Measurements from ENCODE around the gene ERC2. TPM values are rescaled to one million over a fixed set of nuclear protein-coding genes. Genes with fewer than 3 reads are reported as not detected.
"Not testable (repeated sequence)": the region's sequence is repeated elsewhere in the genome, so short reads cannot be mapped to it uniquely, and the experiment has no call there.

The ERC2 gene
- total and polyA plus RNA-seq, 9 donors: 0.52 to 2.0 (median 0.82) TPM

DNA sequence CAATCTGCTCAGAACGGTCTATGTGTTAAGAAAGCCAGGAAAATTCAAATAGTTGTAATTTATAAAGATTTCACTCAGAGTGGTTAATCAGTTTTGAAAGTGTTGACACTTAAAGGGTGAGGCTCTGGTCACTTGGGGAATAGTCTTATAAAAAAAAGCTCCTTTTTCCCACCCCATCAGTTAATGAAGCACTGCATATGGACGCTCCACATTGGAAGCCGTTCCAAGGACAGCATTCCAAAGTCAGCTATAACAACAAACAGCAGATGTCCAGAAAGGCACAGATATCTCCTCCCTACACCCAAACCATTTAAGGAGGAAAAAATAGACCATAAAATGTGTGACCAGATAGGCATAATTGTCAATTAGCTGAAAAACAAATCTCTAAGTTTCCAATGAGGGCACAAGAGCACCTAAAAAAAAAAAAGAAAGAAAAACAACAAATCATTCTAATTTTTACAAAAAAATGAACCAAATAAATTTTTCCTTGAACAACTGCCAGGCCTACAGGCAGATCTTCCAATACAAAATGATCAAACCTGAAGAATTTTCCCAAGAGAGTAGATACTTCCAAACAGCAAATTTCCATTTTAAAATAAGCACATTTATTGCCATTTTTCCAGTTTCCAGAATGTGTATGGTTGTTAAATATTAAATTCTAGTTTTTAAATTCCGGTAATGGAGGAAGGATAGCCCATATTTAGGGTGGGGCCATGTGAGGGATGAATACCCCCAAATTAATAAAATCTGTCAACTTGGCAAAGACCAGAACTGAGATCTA lies 198.3 kb downstream of the ERC2 start:
- peak; percentile 97 for DNase-seq
- no CpG with 5 or more reads among the region's 4 CpGs for WGBS (ENCODE audit: insufficient coverage)

GRCh38 chr3:56268616-56269383 lies 199.5 kb downstream of the ERC2 start:
- Histone ChIP-seq H3K27me3 (ENCODE audit: control insufficient read depth, insufficient read depth, low read length) (no peaks in the 10 kb centered on the region), H3K9me3 (replicated peaks; ENCODE audit: control insufficient read depth, low read depth, low read length) (peaks cover 2% of the 10 kb centered on the region), H3K27ac (ENCODE audit: low read length) (no peak overlapping the region), H3K4me3 (ENCODE audit: low read length) (no peak overlapping the region), H3K36me3 (ENCODE audit: control insufficient read depth, insufficient read depth, low read length) (no peaks in the 10 kb centered on the region), H3K4me1 (ENCODE audit: control insufficient read depth, insufficient read depth, low read length) (no peaks in the 10 kb centered on the region)
- peak; percentile 72 for DNase-seq
- WGBS (ENCODE audit: insufficient coverage): no CpG with 5 or more reads among the region's 4 CpGs

More for the DNA sequence above, 198.3 kb downstream of the ERC2 start:
- no peaks in the 10 kb centered on the region for H3K27me3 ChIP-seq (ENCODE audit: control insufficient read depth, insufficient read depth, low read length)
- no peaks in the 10 kb centered on the region for H3K4me1 ChIP-seq (ENCODE audit: control insufficient read depth, insufficient read depth, low read length)
- H3K9me3 ChIP-seq (replicated peaks; ENCODE audit: control insufficient read depth, low read depth, low read length): peaks cover 2% of the 10 kb centered on the region
- H3K27ac ChIP-seq (ENCODE audit: low read length): peak overlapping the region; percentile 7
- H3K4me3 ChIP-seq (ENCODE audit: low read length): no peak overlapping the region
- no peaks in the 10 kb centered on the region for H3K36me3 ChIP-seq (ENCODE audit: control insufficient read depth, insufficient read depth, low read length)

DNA sequence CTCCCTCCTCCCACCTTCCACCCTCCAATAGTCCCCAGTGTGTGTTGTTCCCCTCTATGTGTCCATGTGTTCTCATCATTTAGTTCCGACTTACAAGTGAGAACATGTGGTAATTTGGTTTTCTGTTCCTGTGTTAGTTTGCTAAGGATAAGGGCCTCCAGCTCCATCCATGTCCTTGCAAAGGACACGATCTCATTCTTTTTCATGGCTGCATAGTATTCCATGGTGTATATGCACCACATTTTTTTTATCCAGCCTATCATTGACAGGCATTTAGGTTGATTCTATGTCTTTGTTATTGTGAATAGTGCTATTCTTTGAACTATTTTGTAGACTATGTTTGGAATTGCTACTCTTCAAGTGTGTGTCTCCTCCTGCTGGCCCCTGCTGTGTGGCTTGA lies 206.4 kb downstream of the ERC2 start:
- not testable (repeated sequence) for H3K4me3 ChIP-seq (ENCODE audit: low read length); DNase-seq; H3K4me1 ChIP-seq (ENCODE audit: control insufficient read depth, insufficient read depth, low read length); H3K27ac ChIP-seq (ENCODE audit: low read length); H3K27me3 ChIP-seq (ENCODE audit: control insufficient read depth, insufficient read depth, low read length); H3K9me3 ChIP-seq (replicated peaks; ENCODE audit: control insufficient read depth, low read depth, low read length); H3K36me3 ChIP-seq (ENCODE audit: control insufficient read depth, insufficient read depth, low read length)
- no CpG with 5 or more reads among the region's 2 CpGs for WGBS (ENCODE audit: insufficient coverage)

GRCh38 chr3:56260262-56260661 lies 208.0 kb downstream of the ERC2 start:
- H3K27me3 ChIP-seq (ENCODE audit: control insufficient read depth, insufficient read depth, low read length): no peaks in the 10 kb centered on the region
- peak; percentile 30 for DNase-seq
- no peak overlapping the region for H3K4me3 ChIP-seq (ENCODE audit: low read length)
- WGBS (ENCODE audit: insufficient coverage): 46% methylated on average over 5 of the region's 5 CpGs
- H3K9me3 ChIP-seq (replicated peaks; ENCODE audit: control insufficient read depth, low read depth, low read length): peaks cover 5% of the 10 kb centered on the region
- peaks cover 4% of the 10 kb centered on the region for H3K4me1 ChIP-seq (ENCODE audit: control insufficient read depth, insufficient read depth, low read length)
- no peaks in the 10 kb centered on the region for H3K36me3 ChIP-seq (ENCODE audit: control insufficient read depth, insufficient read depth, low read length)
- H3K27ac ChIP-seq (ENCODE audit: low read length): no peak overlapping the region

GRCh38 chr3:56257826-56258225 lies 210.4 kb downstream of the ERC2 start:
- DNase-seq: no peak
- H3K27me3 ChIP-seq (ENCODE audit: control insufficient read depth, insufficient read depth, low read length): no peaks in the 10 kb centered on the region
- peaks cover 3% of the 10 kb centered on the region for H3K9me3 ChIP-seq (replicated peaks; ENCODE audit: control insufficient read depth, low read depth, low read length)
- H3K4me3 ChIP-seq (ENCODE audit: low read length): no peak overlapping the region
- H3K27ac ChIP-seq (ENCODE audit: low read length): no peak overlapping the region
- H3K36me3 ChIP-seq (ENCODE audit: control insufficient read depth, insufficient read depth, low read length): no peaks in the 10 kb centered on the region
- WGBS (ENCODE audit: insufficient coverage): no CpG with 5 or more reads among the region's 2 CpGs
- H3K4me1 ChIP-seq (ENCODE audit: control insufficient read depth, insufficient read depth, low read length): peaks cover 4% of the 10 kb centered on the region

DNA sequence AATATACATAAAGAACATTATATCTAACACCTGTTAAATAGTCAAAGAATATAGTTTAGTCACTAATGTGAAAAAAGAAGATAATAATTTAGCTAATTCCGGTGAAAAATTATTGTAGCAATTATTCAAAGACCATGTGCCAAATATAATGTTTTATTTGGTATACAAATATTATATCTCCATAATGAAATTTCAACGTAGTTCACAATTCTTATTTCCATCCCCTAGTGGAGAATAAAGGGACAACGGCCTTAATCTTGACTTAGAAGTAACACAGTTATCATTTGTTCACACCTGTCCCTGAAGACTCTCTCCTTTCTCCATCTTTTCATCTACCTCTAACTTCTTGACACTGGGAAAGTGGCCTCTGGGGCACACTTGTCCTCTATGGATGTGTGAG lies 213.4 kb downstream of the ERC2 start:
- Histone ChIP-seq H3K4me3 (ENCODE audit: low read length) (no peak overlapping the region), H3K36me3 (ENCODE audit: control insufficient read depth, insufficient read depth, low read length) (no peaks in the 10 kb centered on the region), H3K27me3 (ENCODE audit: control insufficient read depth, insufficient read depth, low read length) (no peaks in the 10 kb centered on the region), H3K9me3 (replicated peaks; ENCODE audit: control insufficient read depth, low read depth, low read length) (no peaks in the 10 kb centered on the region), H3K27ac (ENCODE audit: low read length) (no peak overlapping the region), H3K4me1 (ENCODE audit: control insufficient read depth, insufficient read depth, low read length) (peaks cover 2% of the 10 kb centered on the region)
- WGBS (ENCODE audit: insufficient coverage): no CpG with 5 or more reads among the region's 3 CpGs
- DNase-seq: no peak

- no peaks in the 10 kb centered on the region for H3K27me3 ChIP-seq (ENCODE audit: control insufficient read depth, insufficient read depth, low read length)
- WGBS (ENCODE audit: insufficient coverage): no CpG with 5 or more reads among the region's 7 CpGs
- no peak for DNase-seq
- no peaks in the 10 kb centered on the region for H3K9me3 ChIP-seq (replicated peaks; ENCODE audit: control insufficient read depth, low read depth, low read length)
- no peaks in the 10 kb centered on the region for H3K4me1 ChIP-seq (ENCODE audit: control insufficient read depth, insufficient read depth, low read length)
- no peak overlapping the region for H3K27ac ChIP-seq (ENCODE audit: low read length)
- no peaks in the 10 kb centered on the region for H3K36me3 ChIP-seq (ENCODE audit: control insufficient read depth, insufficient read depth, low read length)
- H3K4me3 ChIP-seq (ENCODE audit: low read length): no peak overlapping the region
These were observed 214.2 kb downstream of the ERC2 start for GRCh38 chr3:56253941-56254665.

DNA sequence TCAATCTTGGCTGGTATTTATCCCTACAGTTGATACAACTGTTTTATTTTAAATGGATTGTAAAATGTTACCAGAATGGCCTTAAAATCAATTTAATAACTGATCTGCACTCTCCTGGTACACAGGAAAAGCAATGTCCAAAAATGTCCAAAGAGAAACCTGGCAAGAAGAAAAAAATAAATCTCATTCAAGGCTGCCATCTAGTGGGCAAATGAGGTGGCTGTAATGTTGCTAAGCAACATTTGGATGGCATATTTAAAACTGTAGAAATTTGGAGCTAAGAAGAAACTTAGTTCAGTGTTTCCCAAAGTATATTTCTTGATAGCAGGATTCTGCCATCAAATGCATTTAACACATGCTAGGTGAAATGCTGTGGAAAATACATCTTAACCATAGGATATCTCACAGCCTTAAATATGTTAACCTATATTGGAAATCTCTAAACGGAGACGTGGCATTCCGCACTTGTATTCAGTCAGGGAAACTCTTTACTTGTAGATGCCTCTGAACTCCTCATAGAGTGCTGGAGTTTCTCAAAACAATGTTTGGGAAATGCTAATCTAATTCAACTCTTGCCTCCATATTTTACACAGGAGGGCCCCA lies 216.8 kb downstream of the ERC2 start:
- Histone ChIP-seq H3K4me1 (ENCODE audit: control insufficient read depth, insufficient read depth, low read length) (no peaks in the 10 kb centered on the region), H3K27me3 (ENCODE audit: control insufficient read depth, insufficient read depth, low read length) (no peaks in the 10 kb centered on the region), H3K36me3 (ENCODE audit: control insufficient read depth, insufficient read depth, low read length) (no peaks in the 10 kb centered on the region), H3K27ac (ENCODE audit: low read length) (no peak overlapping the region), H3K9me3 (replicated peaks; ENCODE audit: control insufficient read depth, low read depth, low read length) (no peaks in the 10 kb centered on the region), H3K4me3 (ENCODE audit: low read length) (no peak overlapping the region)
- WGBS (ENCODE audit: insufficient coverage): no CpG with 5 or more reads among the region's 3 CpGs
- DNase-seq: peak; percentile 88

GRCh38 chr3:56248021-56248420 lies 220.2 kb downstream of the ERC2 start:
- WGBS (ENCODE audit: insufficient coverage): 100% methylated on average over 2 of the region's 4 CpGs
- no peaks in the 10 kb centered on the region for H3K9me3 ChIP-seq (replicated peaks; ENCODE audit: control insufficient read depth, low read depth, low read length)

GRCh38 chr3:56238299-56238698 lies 230.0 kb downstream of the ERC2 start:
- no peaks in the 10 kb centered on the region for H3K9me3 ChIP-seq (replicated peaks; ENCODE audit: control insufficient read depth, low read depth, low read length)
- H3K27ac ChIP-seq (ENCODE audit: low read length): no peak overlapping the region
- WGBS (ENCODE audit: insufficient coverage): 56% methylated on average over 1 of the region's 2 CpGs
- no peaks in the 10 kb centered on the region for H3K36me3 ChIP-seq (ENCODE audit: control insufficient read depth, insufficient read depth, low read length)
- H3K27me3 ChIP-seq (ENCODE audit: control insufficient read depth, insufficient read depth, low read length): no peaks in the 10 kb centered on the region
- DNase-seq: no peak
- no peak overlapping the region for H3K4me3 ChIP-seq (ENCODE audit: low read length)
- H3K4me1 ChIP-seq (ENCODE audit: control insufficient read depth, insufficient read depth, low read length): no peaks in the 10 kb centered on the region

More at GRCh38 chr3:56248021-56248420, 220.2 kb downstream of the ERC2 start:
- Histone ChIP-seq H3K27me3 (ENCODE audit: control insufficient read depth, insufficient read depth, low read length) (no peaks in the 10 kb centered on the region), H3K36me3 (ENCODE audit: control insufficient read depth, insufficient read depth, low read length) (no peaks in the 10 kb centered on the region), H3K4me1 (ENCODE audit: control insufficient read depth, insufficient read depth, low read length) (no peaks in the 10 kb centered on the region), H3K4me3 (ENCODE audit: low read length) (no peak overlapping the region), H3K27ac (ENCODE audit: low read length) (no peak overlapping the region)
- DNase-seq: no peak

All from muscle of leg (tissue), 11 donors.